ENCODE results near the gene CDKAL1.

The CDKAL1 gene

GRCh38 chr6:21110684-21111083 is 576.4 kb downstream of the CDKAL1 start:
- WGBS: 97% methylated on average over 4 of the region's 5 CpGs

DNA sequence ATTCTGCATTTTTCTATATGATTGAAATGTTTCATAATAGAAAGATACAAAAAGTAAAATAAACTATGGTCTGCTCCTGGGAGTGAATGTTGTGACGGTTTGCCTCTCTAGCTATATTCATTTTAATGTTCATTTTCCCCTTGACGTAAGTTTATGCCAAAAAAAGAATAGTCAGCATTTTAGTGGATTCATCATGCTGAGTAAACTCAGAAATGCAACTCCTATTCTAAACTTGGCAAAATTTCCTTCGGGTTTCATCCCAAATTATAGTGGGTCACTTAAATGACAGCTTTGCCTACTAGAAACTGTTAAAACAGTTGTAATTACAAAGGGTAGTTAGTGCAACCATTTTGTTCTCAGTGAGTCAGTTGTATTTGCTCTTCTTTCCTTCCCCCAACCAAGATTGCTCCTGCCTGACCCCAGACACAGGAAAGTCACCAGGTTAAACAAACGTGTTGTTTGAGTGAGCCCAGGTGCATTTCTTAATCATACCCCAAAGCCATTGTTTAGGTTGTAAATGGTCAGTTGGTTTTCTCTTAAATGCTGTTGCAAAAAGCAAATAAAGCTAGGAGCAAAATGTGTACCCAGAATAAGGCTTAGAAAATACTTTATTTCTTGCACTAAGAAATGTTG is 577.0 kb downstream of the CDKAL1 start:
- H3K14ac ChIP-seq (ENCODE audit: low read length in 2 of 2): no peak overlapping the region
- H3K4me1 ChIP-seq (ENCODE audit: control insufficient read depth, insufficient read depth, low read depth, low read length): no peaks in the 10 kb centered on the region
- no peak overlapping the region for H3K4me3 ChIP-seq (ENCODE audit: insufficient read depth in 1 of 2, low read depth in 1 of 2, low read length in 2 of 2)
- no peak overlapping the region for H3K4ac ChIP-seq (ENCODE audit: low read depth in 1 of 2, low read length in 2 of 2)
- no peak overlapping the region for H3K9ac ChIP-seq (ENCODE audit: low read length)
- H2BK5ac ChIP-seq (ENCODE audit: low read depth, low read length, poor library complexity, severe bottlenecking): no peak overlapping the region
- H3K27me3 ChIP-seq (ENCODE audit: control insufficient read depth in 1 of 2, insufficient read depth in 1 of 2, low read length in 2 of 2): no peaks in the 10 kb centered on the region
- no peak overlapping the region for H3K18ac ChIP-seq (ENCODE audit: low read depth in 1 of 2, low read length in 2 of 2)
- H4K91ac ChIP-seq (ENCODE audit: low read length): no peak overlapping the region
- no peak overlapping the region for H2AK5ac ChIP-seq (ENCODE audit: low read length, severe bottlenecking)
- H2BK15ac ChIP-seq (ENCODE audit: low read depth, poor library complexity, severe bottlenecking): no peak overlapping the region
- no peak overlapping the region for H2AFZ ChIP-seq (ENCODE audit: low read depth, low read length)
- H2BK12ac ChIP-seq (ENCODE audit: low read length in 2 of 2): no peak overlapping the region
- H3K4me2 ChIP-seq (ENCODE audit: low read length, poor library complexity, severe bottlenecking): no peak overlapping the region
- no peak overlapping the region for H4K8ac ChIP-seq (ENCODE audit: low read length)
- no peak overlapping the region for H2BK120ac ChIP-seq (ENCODE audit: low read depth, low read length)
- H3K36me3 ChIP-seq (ENCODE audit: control insufficient read depth in 1 of 2, insufficient read depth in 2 of 2, low read depth in 1 of 2, low read length in 2 of 2): no peaks in the 10 kb centered on the region
- H3K23ac ChIP-seq (ENCODE audit: low read length in 2 of 2): no peak overlapping the region
- no peak overlapping the region for H3K27ac ChIP-seq (ENCODE audit: low read length, poor library complexity, severe bottlenecking)
- WGBS: 50% methylated on average over 3 of the region's 4 CpGs
- no peaks in the 10 kb centered on the region for H3K79me1 ChIP-seq (replicated peaks; ENCODE audit: low read length, poor library complexity, severe bottlenecking)
- no peak for DNase-seq
- H3K9me3 ChIP-seq (ENCODE audit: control insufficient read depth, low read length): no peaks in the 10 kb centered on the region

More at GRCh38 chr6:21110684-21111083, 576.4 kb downstream of the CDKAL1 start:
- no peaks in the 10 kb centered on the region for H3K4me1 ChIP-seq (ENCODE audit: control insufficient read depth, insufficient read depth, low read depth, low read length)
- no peak overlapping the region for H2AFZ ChIP-seq (ENCODE audit: low read depth, low read length)
- no peak overlapping the region for H4K91ac ChIP-seq (ENCODE audit: low read length)
- H3K79me1 ChIP-seq (replicated peaks; ENCODE audit: low read length, poor library complexity, severe bottlenecking): no peaks in the 10 kb centered on the region
- H3K4ac ChIP-seq (ENCODE audit: low read depth in 1 of 2, low read length in 2 of 2): no peak overlapping the region
- H3K27ac ChIP-seq (ENCODE audit: low read length, poor library complexity, severe bottlenecking): no peak overlapping the region
- H3K4me3 ChIP-seq (ENCODE audit: insufficient read depth in 1 of 2, low read depth in 1 of 2, low read length in 2 of 2): no peak overlapping the region
- no peak overlapping the region for H3K14ac ChIP-seq (ENCODE audit: low read length in 2 of 2)
- no peaks in the 10 kb centered on the region for H3K36me3 ChIP-seq (ENCODE audit: control insufficient read depth in 1 of 2, insufficient read depth in 2 of 2, low read depth in 1 of 2, low read length in 2 of 2)
- H3K9me3 ChIP-seq (ENCODE audit: control insufficient read depth, low read length): no peaks in the 10 kb centered on the region
- H3K18ac ChIP-seq (ENCODE audit: low read depth in 1 of 2, low read length in 2 of 2): no peak overlapping the region
- H3K23ac ChIP-seq (ENCODE audit: low read length in 2 of 2): no peak overlapping the region
- H3K27me3 ChIP-seq (ENCODE audit: control insufficient read depth in 1 of 2, insufficient read depth in 1 of 2, low read length in 2 of 2): no peaks in the 10 kb centered on the region
- no peak overlapping the region for H2BK12ac ChIP-seq (ENCODE audit: low read length in 2 of 2)
- no peak overlapping the region for H2BK5ac ChIP-seq (ENCODE audit: low read depth, low read length, poor library complexity, severe bottlenecking)
- no peak overlapping the region for H2BK120ac ChIP-seq (ENCODE audit: low read depth, low read length)
- no peak overlapping the region for H2BK15ac ChIP-seq (ENCODE audit: low read depth, poor library complexity, severe bottlenecking)
- no peak for DNase-seq
- no peak overlapping the region for H2AK5ac ChIP-seq (ENCODE audit: low read length, severe bottlenecking)
- H3K4me2 ChIP-seq (ENCODE audit: low read length, poor library complexity, severe bottlenecking): no peak overlapping the region
- no peak overlapping the region for H3K9ac ChIP-seq (ENCODE audit: low read length)
- no peak overlapping the region for H4K8ac ChIP-seq (ENCODE audit: low read length)

- Histone ChIP-seq H3K27me3 (ENCODE audit: control insufficient read depth in 1 of 2, insufficient read depth in 1 of 2, low read length in 2 of 2) (no peaks in the 10 kb centered on the region), H2AK5ac (ENCODE audit: low read length, severe bottlenecking) (no peak overlapping the region), H3K4me1 (ENCODE audit: control insufficient read depth, insufficient read depth, low read depth, low read length) (no peaks in the 10 kb centered on the region), H3K4me3 (ENCODE audit: insufficient read depth in 1 of 2, low read depth in 1 of 2, low read length in 2 of 2) (no peak overlapping the region), H3K9me3 (ENCODE audit: control insufficient read depth, low read length) (no peaks in the 10 kb centered on the region), H2AFZ (ENCODE audit: low read depth, low read length) (no peak overlapping the region), H2BK15ac (ENCODE audit: low read depth, poor library complexity, severe bottlenecking) (no peak overlapping the region), H4K91ac (ENCODE audit: low read length) (no peak overlapping the region), H3K79me1 (replicated peaks; ENCODE audit: low read length, poor library complexity, severe bottlenecking) (no peaks in the 10 kb centered on the region), H3K9ac (ENCODE audit: low read length) (no peak overlapping the region), H3K14ac (ENCODE audit: low read length in 2 of 2) (no peak overlapping the region), H4K8ac (ENCODE audit: low read length) (no peak overlapping the region), H3K27ac (ENCODE audit: low read length, poor library complexity, severe bottlenecking) (no peak overlapping the region), H2BK12ac (ENCODE audit: low read length in 2 of 2) (no peak overlapping the region), H3K23ac (ENCODE audit: low read length in 2 of 2) (no peak overlapping the region), H2BK120ac (ENCODE audit: low read depth, low read length) (no peak overlapping the region), H2BK5ac (ENCODE audit: low read depth, low read length, poor library complexity, severe bottlenecking) (no peak overlapping the region), H3K18ac (ENCODE audit: low read depth in 1 of 2, low read length in 2 of 2) (no peak overlapping the region), H3K4ac (ENCODE audit: low read depth in 1 of 2, low read length in 2 of 2) (no peak overlapping the region), H3K36me3 (ENCODE audit: control insufficient read depth in 1 of 2, insufficient read depth in 2 of 2, low read depth in 1 of 2, low read length in 2 of 2) (no peaks in the 10 kb centered on the region), H3K4me2 (ENCODE audit: low read length, poor library complexity, severe bottlenecking) (no peak overlapping the region)
- 82% methylated on average over 2 of the region's 2 CpGs for WGBS
- no peak for DNase-seq
These were observed 580.9 kb downstream of the CDKAL1 start for GRCh38 chr6:21115111-21115510.

- Histone ChIP-seq H3K4me1 (ENCODE audit: control insufficient read depth, insufficient read depth, low read depth, low read length) (no peaks in the 10 kb centered on the region), H2BK5ac (ENCODE audit: low read depth, low read length, poor library complexity, severe bottlenecking) (no peak overlapping the region)
These were observed 582.5 kb downstream of the CDKAL1 start for GRCh38 chr6:21116736-21117135.

More at GRCh38 chr6:21116736-21117135, 582.5 kb downstream of the CDKAL1 start:
- WGBS: 87% methylated on average over 2 of the region's 3 CpGs
- Histone ChIP-seq H2AFZ (ENCODE audit: low read depth, low read length) (no peak overlapping the region), H3K18ac (ENCODE audit: low read depth in 1 of 2, low read length in 2 of 2) (no peak overlapping the region), H2AK5ac (ENCODE audit: low read length, severe bottlenecking) (no peak overlapping the region), H3K23ac (ENCODE audit: low read length in 2 of 2) (no peak overlapping the region), H3K79me1 (replicated peaks; ENCODE audit: low read length, poor library complexity, severe bottlenecking) (no peaks in the 10 kb centered on the region), H3K9ac (ENCODE audit: low read length) (no peak overlapping the region), H3K4me3 (ENCODE audit: insufficient read depth in 1 of 2, low read depth in 1 of 2, low read length in 2 of 2) (no peak overlapping the region), H3K4ac (ENCODE audit: low read depth in 1 of 2, low read length in 2 of 2) (no peak overlapping the region), H4K8ac (ENCODE audit: low read length) (no peak overlapping the region), H2BK15ac (ENCODE audit: low read depth, poor library complexity, severe bottlenecking) (no peak overlapping the region), H3K27ac (ENCODE audit: low read length, poor library complexity, severe bottlenecking) (no peak overlapping the region), H3K9me3 (ENCODE audit: control insufficient read depth, low read length) (no peaks in the 10 kb centered on the region), H2BK120ac (ENCODE audit: low read depth, low read length) (no peak overlapping the region), H3K4me2 (ENCODE audit: low read length, poor library complexity, severe bottlenecking) (no peak overlapping the region), H3K36me3 (ENCODE audit: control insufficient read depth in 1 of 2, insufficient read depth in 2 of 2, low read depth in 1 of 2, low read length in 2 of 2) (no peaks in the 10 kb centered on the region), H3K14ac (ENCODE audit: low read length in 2 of 2) (no peak overlapping the region), H3K27me3 (ENCODE audit: control insufficient read depth in 1 of 2, insufficient read depth in 1 of 2, low read length in 2 of 2) (no peaks in the 10 kb centered on the region), H2BK12ac (ENCODE audit: low read length in 2 of 2) (no peak overlapping the region), H4K91ac (ENCODE audit: low read length) (no peak overlapping the region)
- DNase-seq: no peak

Measured in mesenchymal stem cell (in vitro differentiated cells and primary cell).